HepG2 (cell line): Measurements from ENCODE around the gene DALRD3. TPM values are rescaled to one million over a fixed set of nuclear protein-coding genes. Genes with fewer than 3 reads are reported as not detected.

ENCODE experiments used
- CSRNP1 ChIP-seq: sonication (generic); formaldehyde crosslinking; IDR thresholded peaks from 2 replicates; pipeline ENCODE4 v1.8.1; 2023; ENCODE audit warnings: mild to moderate bottlenecking, missing genetic modification reagents
- GABPB1 ChIP-seq: IDR thresholded peaks from 2 replicates; pipeline ENCODE4 v1.6.1; 2016; ENCODE audit warnings: mild to moderate bottlenecking, missing genetic modification reagents, moderate library complexity, missing compliant biosample characterization
- HIVEP1 ChIP-seq: sonication (generic); formaldehyde crosslinking; IDR thresholded peaks from 2 replicates; pipeline ENCODE4 v1.4.0; 2020; ENCODE audit warnings: mild to moderate bottlenecking, missing genetic modification reagents
- HMGXB4 ChIP-seq, 2 experiments: sonication (generic) in 1 of 2; formaldehyde crosslinking in 1 of 2; IDR thresholded peaks; 2 replicates each; pipeline versions ENCODE4 v1.4.0 to v1.6.1; 2018 to 2020; ENCODE audit warnings: missing genetic modification reagents in 2 of 2, borderline replicate concordance in 1 of 2, low read depth in 1 of 2, mild to moderate bottlenecking in 1 of 2, missing biosample characterization in 1 of 2
- KAT8 ChIP-seq: IDR thresholded peaks from 2 replicates; pipeline ENCODE4 v1.6.1; 2016; ENCODE audit warnings: missing genetic modification reagents, missing compliant biosample characterization
- KDM2A ChIP-seq: sonication (generic); formaldehyde crosslinking; IDR thresholded peaks from 2 replicates; pipeline ENCODE4 v1.4.0; 2020; ENCODE audit warnings: low read depth, missing genetic modification reagents, borderline replicate concordance
- KLF16 ChIP-seq, 2 experiments: sonication (generic) in 1 of 2; formaldehyde crosslinking in 1 of 2; IDR thresholded peaks; 2 replicates each; pipeline versions ENCODE4 v1.6.1 to v1.8.0; 2016 to 2023; ENCODE audit warnings: missing genetic modification reagents in 2 of 2, missing compliant biosample characterization in 1 of 2
- NFKBIZ ChIP-seq: IDR thresholded peaks from 2 replicates; pipeline ENCODE4 v1.6.1; 2018; ENCODE audit warnings: missing genetic modification reagents, missing compliant biosample characterization
- PHF8 ChIP-seq: sonication (generic); formaldehyde crosslinking; IDR thresholded peaks from 2 replicates; pipeline ENCODE4 v1.5.0; 2020; ENCODE audit warnings: missing genetic modification reagents
- RBFOX2 ChIP-seq: fragments of 200-400 bp; formaldehyde crosslinking; IDR thresholded peaks from 2 replicates; pipeline ENCODE4 v1.6.1; 2017; ENCODE audit warnings: low read depth, mild to moderate bottlenecking, low read length
- SATB2 ChIP-seq: sonication (generic); formaldehyde crosslinking; IDR thresholded peaks from 2 replicates; pipeline ENCODE4 v1.5.0; 2020; ENCODE audit warnings: missing genetic modification reagents
- SP2 ChIP-seq: sonication (generic); formaldehyde crosslinking; IDR thresholded peaks from 2 replicates; pipeline ENCODE4 v1.5.1; 2020; ENCODE audit warnings: mild to moderate bottlenecking, missing genetic modification reagents
- THAP11 ChIP-seq: IDR thresholded peaks from 2 replicates; pipeline ENCODE4 v1.6.1; 2016; ENCODE audit warnings: missing biosample characterization, missing genetic modification reagents
- YEATS4 ChIP-seq: sonication (generic); formaldehyde crosslinking; IDR thresholded peaks from 2 replicates; pipeline ENCODE4 v1.4.0; 2020; ENCODE audit warnings: missing genetic modification reagents, borderline replicate concordance
- ZFP82 ChIP-seq: sonication (generic); formaldehyde crosslinking; IDR thresholded peaks from 2 replicates; pipeline ENCODE4 v1.5.1; 2020; ENCODE audit warnings: mild to moderate bottlenecking, missing genetic modification reagents, borderline replicate concordance
- ZNF142 ChIP-seq: sonication (generic); formaldehyde crosslinking; IDR thresholded peaks from 2 replicates; pipeline ENCODE4 v1.4.0; 2020; ENCODE audit warnings: missing genetic modification reagents
- ZNF225 ChIP-seq: sonication (generic); formaldehyde crosslinking; IDR thresholded peaks from 2 replicates; pipeline ENCODE4 v1.4.0; 2020; ENCODE audit warnings: mild to moderate bottlenecking, missing genetic modification reagents
- ZNF430 ChIP-seq: sonication (generic); formaldehyde crosslinking; IDR thresholded peaks from 2 replicates; pipeline ENCODE4 v1.9.0; 2021; ENCODE audit warnings: mild to moderate bottlenecking, missing genetic modification reagents
- ZNF431 ChIP-seq: sonication (generic); formaldehyde crosslinking; IDR thresholded peaks from 2 replicates; pipeline ENCODE4 v1.9.0; 2022; ENCODE audit warnings: missing genetic modification reagents, low read depth, mild to moderate bottlenecking, borderline replicate concordance
- ZNF558 ChIP-seq: sonication (generic); formaldehyde crosslinking; IDR thresholded peaks from 2 replicates; pipeline ENCODE4 v1.9.0; 2022; ENCODE audit warnings: mild to moderate bottlenecking, missing genetic modification reagents, borderline replicate concordance
- ZNF564 ChIP-seq: sonication (generic); formaldehyde crosslinking; IDR thresholded peaks from 2 replicates; pipeline ENCODE4 v1.8.1; 2023; ENCODE audit warnings: mild to moderate bottlenecking, missing genetic modification reagents
- ZNF619 ChIP-seq: sonication (generic); formaldehyde crosslinking; IDR thresholded peaks from 2 replicates; pipeline ENCODE4 v1.4.0; 2020; ENCODE audit warnings: mild to moderate bottlenecking, missing genetic modification reagents
- polyA plus RNA-seq, 8 experiments: library from polyadenylated mRNA; depleted of rRNA in 3 of 8; stranded (reverse) in 7 of 8; unstranded in 1 of 8; fragments of >200 nt; fragmentation: Illumina TruSeq in 4 of 8; extraction: Trizol in 4 of 8; gene quantifications; 2 replicates each; pipeline versions ENCODE4 v1.2.1 to v1.2.3, GENCODE V29; 2011 to 2016; ENCODE audit warnings: low read depth in 4 of 8, missing spikeins in 1 of 8, mixed read lengths in 1 of 8; ENCODE audit not compliant: insufficient read depth in 1 of 8
- total RNA-seq, 5 experiments: library from RNA; depleted of rRNA; stranded (reverse); fragments of >200 nt; fragmentation: Illumina TruSeq; extraction: Trizol; gene quantifications; 2 replicates each; pipeline ENCODE4 v1.2.3, GENCODE V29; 2016; ENCODE audit warnings: low read depth in 1 of 5

DALRD3 gene
- total and polyA plus RNA-seq, 2 of the 13 experiments (the other 11 are each of a cell fraction or from before 2014, with no cell fraction given): 19.9 to 36.5 TPM

GRCh38 chr3:49018707-49019006 is 277 bp upstream of the DALRD3 start (continued):
- TF ChIP-seq ZNF142 (CRISPR knock-in tag) (no peak), CSRNP1 (CRISPR knock-in tag) (peak; percentile 26; the same call in 1 of the 2 replicates), RBFOX2 (no peak), KDM2A (CRISPR knock-in tag) (no peak; the same call in 1 of the 2 replicates), SATB2 (CRISPR knock-in tag) (no peak), KAT8 (CRISPR knock-in tag) (peak; percentile 16), YEATS4 (CRISPR knock-in tag) (peak; percentile 27; the same call in 1 of the 2 replicates), ZNF619 (CRISPR knock-in tag) (no peak), ZNF431 (CRISPR knock-in tag) (no peak), ZNF558 (CRISPR knock-in tag) (0 out of 2 replicates have a peak, but pooled peaks have one; percentile 58), NFKBIZ (no peak), GABPB1 (CRISPR knock-in tag) (peak; percentile 44; the same call in 1 of the 2 replicates), HMGXB4 (CRISPR knock-in tag; IDR thresholded peaks at IDR 0.05; ENCODE audit: borderline replicate concordance in 1 of 2, low read depth in 1 of 2) (0 out of 4 replicates have a peak, but pooled peaks of 1 of the 2 experiments have one; percentile 15), ZNF225 (no peak), ZFP82 (CRISPR knock-in tag) (no peak), ZNF564 (no peak), ZNF430 (0 out of 2 replicates have a peak, but pooled peaks have one; percentile 24), SP2 (no peak), KLF16 (CRISPR knock-in tag; IDR thresholded peaks at IDR 0.05) (0 out of 4 replicates have a peak, but pooled peaks of 1 of the 2 experiments have one; percentile 27), PHF8 (CRISPR knock-in tag) (peak; percentile 47), THAP11 (CRISPR knock-in tag) (no peak), HIVEP1 (CRISPR knock-in tag) (0 out of 2 replicates have a peak, but pooled peaks have one; percentile 6)
